CD4-positive, alpha-beta T cell (primary cell): ENCODE measurements around the gene DUS4L. TPM values are rescaled to one million over a fixed set of nuclear protein-coding genes. Genes with fewer than 3 reads are reported as not detected.
A peak's percentile ranks its signal among the peaks of the same experiment; 100 is the strongest.

Experiments
- ATAC-seq: fragments of 200-7000 bp; cut with Tn5 transposase; one replicate; pipeline ENCODE4 v1.10.0; 2022; ENCODE audit warnings: mild to moderate bottlenecking; ENCODE audit not compliant: poor library complexity
- CTCF ChIA-PET: fragments of 350-600 bp; sonication (Branson Sonifier 250); formaldehyde crosslinking; loops from one replicate; lab custom pipeline; 2021; ENCODE audit warnings: antibody characterized with exemption, inconsistent platforms; lab: Charles Lee
- POLR2A ChIA-PET: fragments of 350-600 bp; sonication (Branson Sonifier 250); formaldehyde crosslinking; loops from one replicate; lab custom pipeline; 2021; ENCODE audit warnings: antibody characterized with exemption, inconsistent platforms; lab: Charles Lee
- DNase-seq, 14 experiments: peaks; one replicate each; pipeline ENCODE4 v3.0.0-alpha.2; 2013 to 2020; ENCODE audit warnings: mixed read lengths in 2 of 14
- H3K27ac ChIP-seq, 2 donors: one replicate each; pipeline versions ENCODE4 v1.5.1 to v1.7.0; 2013; ENCODE audit warnings: low read length in 2 of 2, low read depth in 1 of 2, mild to moderate bottlenecking in 1 of 2
- H3K27me3 ChIP-seq, 2 experiments: 1 replicate in 1 of 2; 2 replicates in 1 of 2; pipeline versions ENCODE4 v1.6.1 to v1.7.0; 2013; ENCODE audit warnings: low read length in 2 of 2, control low read depth in 1 of 2, mild to moderate bottlenecking in 1 of 2, moderate library complexity in 1 of 2; ENCODE audit not compliant: insufficient read depth in 2 of 2, control insufficient read depth in 1 of 2
- H3K36me3 ChIP-seq: one replicate; pipeline ENCODE4 v1.6.1; 2013; ENCODE audit warnings: low read length, control low read depth; ENCODE audit not compliant: insufficient read depth
- H3K4me1 ChIP-seq: one replicate; pipeline ENCODE4 v1.6.1; 2013; ENCODE audit warnings: low read length, control low read depth; ENCODE audit not compliant: insufficient read depth
- H3K4me3 ChIP-seq: one replicate; pipeline ENCODE4 v1.5.1; 2013; ENCODE audit warnings: mild to moderate bottlenecking, low read length, moderate library complexity
- H3K9me3 ChIP-seq, 2 experiments: 1 replicate in 1 of 2; 2 replicates in 1 of 2; pipeline versions ENCODE4 v1.6.1 to v1.7.0; 2013; ENCODE audit warnings: low read length in 2 of 2, mild to moderate bottlenecking in 2 of 2, control low read depth in 1 of 2, moderate library complexity in 1 of 2; ENCODE audit not compliant: control insufficient read depth in 1 of 2, insufficient read depth in 1 of 2
- H3K27ac Mint-ChIP-seq: one replicate; pipeline ENCODE4 v1.8.0; 2020; ENCODE audit warnings: mixed read lengths
- H3K27me3 Mint-ChIP-seq: one replicate; pipeline ENCODE4 v1.8.0; 2021; ENCODE audit warnings: mixed read lengths
- H3K36me3 Mint-ChIP-seq: one replicate; pipeline ENCODE4 v1.8.0; 2021; ENCODE audit warnings: low read depth, mixed read lengths
- H3K4me1 Mint-ChIP-seq: one replicate; pipeline ENCODE4 v1.8.0; 2021; ENCODE audit warnings: low read depth, mixed read lengths
- H3K4me3 Mint-ChIP-seq: one replicate; pipeline ENCODE4 v1.8.0; 2020; ENCODE audit warnings: mild to moderate bottlenecking, mixed read lengths
- H3K9me3 Mint-ChIP-seq: one replicate; pipeline ENCODE4 v1.8.0; 2020; ENCODE audit warnings: mixed read lengths
- CTCF ChIP-seq: fragments of 200-600 bp; IDR thresholded peaks from one replicate; pipeline ENCODE4 v1.8.0; 2022; ENCODE audit warnings: antibody characterized with exemption, mild to moderate bottlenecking
- intact Hi-C, 2 experiments: fragments of 100-400 bp; cut with DNase I in 1 of 2; cut with micrococcal nuclease in 1 of 2; formaldehyde crosslinking; loops; one replicate each; pipeline versions ENCODE4 v1.15.1 to v1.9.0; 2023 to 2025; cut with DNase I, micrococcal nuclease
- total RNA-seq, 174 experiments: library from RNA in 2 of 174; stranded (reverse) in 2 of 174; gene quantifications; one replicate each; pipeline ENCODE4 v1.2.3 and lab custom pipeline; 2021 to 2026

Gene DUS4L
- total RNA-seq, 2 experiments from 2014 or later: 14.3 to 14.4 TPM

- DNase-seq (no peak), ATAC-seq (no peak)
- Histone ChIP-seq H3K27ac (peak overlapping the region in 1 of 2 donors; percentile 29), H3K4me3 (peak overlapping the region; percentile 87), H3K27me3 (no peaks in the 10 kb centered on the region), H3K36me3 (no peaks in the 10 kb centered on the region), H3K9me3 (no peaks in the 10 kb centered on the region), H3K4me1 (peaks cover 7% of the 10 kb centered on the region)
- intact Hi-C loops: loop anchor here in 1 of 2 experiments (5.0 kb wide), 1 partner anchor 158 kb away; no protein-coding TSS in a partner anchor
- Mint-ChIP-seq H3K27me3 (no peaks in the 10 kb centered on the region), H3K4me1 (peaks cover 26% of the 10 kb centered on the region), H3K27ac (peak overlapping the region; percentile 79), H3K9me3 (no peaks in the 10 kb centered on the region), H3K4me3 (peak overlapping the region; percentile 93), H3K36me3 (peaks cover 29% of the 10 kb centered on the region)
- ChIA-PET CTCF (no interaction called here), POLR2A (interaction anchor here (1.1 to 1.9 kb wide), 4 partner anchors 15 to 411 kb away, joined by 3 to 18 read pairs (median 5); partner anchors contain the start of genes CBLL1, COG5, DUS4L and HBP1)
- TF ChIP-seq CTCF: no peak
These were observed 15.7 kb downstream of the DUS4L start for GRCh38 chr7:107579554-107579884.

GRCh38 chr7:107579885-107580715, 16.3 kb downstream of the DUS4L start, which contains the start of gene BCAP29:
BCAP29 (plus strand) TSS chr7:107580246; CDS start chr7:107580773, 527 bp downstream.
- Histone ChIP-seq H3K4me3 (peak within 1 kb of the TSS; percentile 87), H3K27me3 (no peaks in the 10 kb centered on the region), H3K36me3 (no peaks in the 10 kb centered on the region), H3K4me1 (peaks cover 7% of the 10 kb centered on the region), H3K9me3 (no peaks in the 10 kb centered on the region), H3K27ac (peak within 1 kb of the TSS; percentile 26 to 50)
- H3K9me3 Mint-ChIP-seq: no peaks in the 10 kb centered on the region
- intact Hi-C loops: loop anchor here (2.0 to 10.0 kb wide), 4 partner anchors 15 to 315 kb away; partner anchors contain the start of genes COG5 (in 1 of the 2), DLD (in 1 of the 2) and DUS4L (in 1 of the 2)
- ChIA-PET CTCF (no interaction called here), POLR2A (interaction anchor here (0.7 to 1.9 kb wide), 5 partner anchors 8 to 412 kb away, joined by 3 to 18 read pairs (median 4); partner anchors contain the start of genes CBLL1, COG5, DUS4L and HBP1)
- peak; percentile 95 for ATAC-seq
- peaks cover 26% of the 10 kb centered on the region for H3K36me3 Mint-ChIP-seq
- H3K4me3 Mint-ChIP-seq: peak within 1 kb of the TSS; percentile 93
- DNase-seq: peak; percentile 31 to 87 (median 54)
- no peaks in the 10 kb centered on the region for H3K27me3 Mint-ChIP-seq
- no peak for TF ChIP-seq CTCF
- H3K27ac Mint-ChIP-seq: peak within 1 kb of the TSS; percentile 79
- peaks cover 26% of the 10 kb centered on the region for H3K4me1 Mint-ChIP-seq

DNA sequence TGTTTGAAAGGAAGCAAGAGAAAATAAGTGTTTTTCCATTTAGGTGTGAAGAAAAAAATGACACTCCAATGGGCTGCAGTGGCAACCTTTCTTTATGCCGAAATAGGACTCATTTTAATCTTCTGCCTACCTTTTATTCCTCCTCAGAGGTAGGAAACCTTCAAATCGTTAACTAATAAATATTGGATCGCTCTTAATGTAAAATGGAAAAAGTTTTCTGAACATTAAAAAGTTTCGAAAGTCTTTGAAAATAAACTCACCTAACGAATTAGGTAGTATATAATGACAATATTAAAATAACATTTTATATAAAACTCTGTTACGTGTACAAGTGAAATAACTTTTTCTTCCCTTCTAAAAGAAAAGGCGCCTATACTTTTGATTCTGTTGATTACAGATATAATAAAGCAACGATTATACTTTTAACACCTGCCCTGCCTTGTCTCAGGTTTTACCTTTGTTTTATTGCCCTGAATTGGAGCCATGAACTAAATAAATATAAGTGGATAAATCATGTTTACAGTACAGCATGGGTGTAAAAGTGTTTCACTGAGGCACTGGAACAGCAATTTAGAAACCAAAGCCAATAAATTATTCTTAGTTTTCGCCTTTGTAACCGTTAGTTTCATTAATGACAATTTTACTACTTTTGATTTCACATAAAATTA, 17.1 kb downstream of the DUS4L start:
- POLR2A ChIA-PET: interaction anchor here (0.7 to 1.9 kb wide), 7 partner anchors 9 to 412 kb away, joined by 3 to 18 read pairs (median 5); partner anchors contain the start of genes CBLL1, COG5, DUS4L and HBP1
- ATAC-seq (no peak), DNase-seq (no peak)
- Histone ChIP-seq H3K4me3 (peak overlapping the region; percentile 87), H3K4me1 (peaks cover 7% of the 10 kb centered on the region), H3K27ac (peak overlapping the region in 1 of 2 donors; percentile 26), H3K9me3 (no peaks in the 10 kb centered on the region), H3K27me3 (no peaks in the 10 kb centered on the region), H3K36me3 (no peaks in the 10 kb centered on the region)
- Mint-ChIP-seq H3K4me3 (peak overlapping the region; percentile 55), H3K4me1 (peaks cover 26% of the 10 kb centered on the region), H3K9me3 (no peaks in the 10 kb centered on the region), H3K36me3 (peaks cover 29% of the 10 kb centered on the region), H3K27ac (peak overlapping the region; percentile 21), H3K27me3 (no peaks in the 10 kb centered on the region)
- CTCF ChIA-PET: interaction anchor here (1.0 kb wide), 1 partner anchor 22 kb away, joined by 3 read pairs; no protein-coding TSS in a partner anchor
- no peak for TF ChIP-seq CTCF
- intact Hi-C loops: loop anchor here (2.0 to 10.0 kb wide), 3 partner anchors 16 to 314 kb away; partner anchors contain the start of genes COG5 (in 1 of the 2), DLD (in 1 of the 2) and DUS4L (in 1 of the 2)
